DOHH2 (cell line): ENCODE results near the gene RHOT2.

ENCODE experiments used
- H3F3A ChIP-seq: fragments of 200-600 bp; sonication (generic), shearing (Covaris generic); 2 replicates; pipeline ENCODE4 v1.6.0; 2016; ENCODE audit warnings: antibody characterized with exemption, mild to moderate bottlenecking; ENCODE audit not compliant: control insufficient read depth, insufficient read depth
- H3K27ac ChIP-seq: fragments of 200-600 bp; sonication (generic); 2 replicates; pipeline ENCODE4 v1.5.1; 2014; ENCODE audit warnings: low read depth, mild to moderate bottlenecking, low read length, moderate library complexity
- H3K27me3 ChIP-seq: fragments of 200-600 bp; sonication (generic); 2 replicates; pipeline ENCODE4 v1.6.1; 2014; ENCODE audit warnings: mild to moderate bottlenecking, low read length, mixed read lengths; ENCODE audit not compliant: control insufficient read depth
- H3K36me3 ChIP-seq: fragments of 200-600 bp; sonication (generic); 2 replicates; pipeline ENCODE4 v1.6.1; 2014; ENCODE audit warnings: mild to moderate bottlenecking, low read length, moderate library complexity, mixed read lengths; ENCODE audit not compliant: control insufficient read depth
- H3K4me1 ChIP-seq: fragments of 200-600 bp; sonication (generic); 2 replicates; pipeline ENCODE4 v1.6.1; 2014; ENCODE audit warnings: mild to moderate bottlenecking, low read length, mixed read lengths; ENCODE audit not compliant: control insufficient read depth
- H3K4me2 ChIP-seq: fragments of 200-600 bp; sonication (generic); 2 replicates; pipeline ENCODE4 v1.6.0; 2014; ENCODE audit warnings: mild to moderate bottlenecking, low read length, moderate library complexity
- H3K4me3 ChIP-seq: fragments of 200-600 bp; sonication (generic); 2 replicates; pipeline ENCODE4 v1.5.1; 2014; ENCODE audit warnings: mild to moderate bottlenecking, low read length, mixed read lengths
- H3K79me2 ChIP-seq: fragments of 200-600 bp; sonication (generic); 2 replicates; pipeline ENCODE4 v1.6.1; 2014; ENCODE audit warnings: mild to moderate bottlenecking, low read length, mixed read lengths; ENCODE audit not compliant: control insufficient read depth
- H3K9me2 ChIP-seq: fragments of 200-600 bp; sonication (generic); replicated peaks from 2 replicates; pipeline ENCODE4 v1.6.1; 2014; ENCODE audit warnings: mild to moderate bottlenecking, low read length, mixed read lengths; ENCODE audit not compliant: control insufficient read depth
- H3K9me3 ChIP-seq: fragments of 200-600 bp; sonication (generic); 2 replicates; pipeline ENCODE4 v1.6.1; 2014; ENCODE audit warnings: antibody characterized with exemption, low read length, mixed read lengths; ENCODE audit not compliant: control insufficient read depth, insufficient read depth
- H4K20me1 ChIP-seq: fragments of 200-600 bp; sonication (generic); 2 replicates; pipeline ENCODE4 v1.6.0; 2014; ENCODE audit warnings: low read depth, mild to moderate bottlenecking, antibody characterized with exemption, low read length, moderate library complexity; ENCODE audit not compliant: control insufficient read depth, insufficient read depth
- EZH2phosphoT487 ChIP-seq: fragments of 200-600 bp; sonication (generic); IDR thresholded peaks from 2 replicates; pipeline ENCODE4 v1.6.1; 2017; ENCODE audit warnings: borderline replicate concordance, mild to moderate bottlenecking, antibody characterized with exemption, low read length, moderate library complexity, mixed read lengths
- TF ChIP-seq, protein P1 (sequence below): fragments of 200-600 bp; sonication (generic); IDR thresholded peaks from one replicate; pipeline ENCODE4 v1.5.1; 2014; ENCODE audit warnings: antibody characterized with exemption, mild to moderate bottlenecking, low read depth, low read length; ENCODE audit not compliant: poor library complexity, severe bottlenecking

Gene RHOT2

DNA sequence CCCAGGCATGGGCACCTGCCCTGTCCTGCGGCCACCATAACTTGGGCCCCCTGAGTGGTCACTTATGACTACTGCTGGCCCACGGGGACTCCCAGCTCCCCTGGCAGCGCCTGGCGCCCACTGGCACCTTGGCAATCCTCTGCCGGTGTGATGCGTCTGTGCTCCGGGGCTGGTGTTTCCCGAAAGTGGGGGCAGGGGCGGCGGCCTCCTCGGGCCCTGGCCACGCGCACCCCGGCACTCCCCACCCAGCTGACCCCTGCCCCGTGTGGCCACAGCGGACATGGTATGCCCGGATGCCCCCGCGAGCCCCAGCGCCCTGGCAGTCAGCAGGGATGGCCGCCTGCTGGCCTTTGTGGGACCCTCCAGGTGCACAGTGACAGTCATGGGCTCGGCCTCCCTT, 10.4 kb upstream of the RHOT2 start:
- Histone ChIP-seq H3K9me2 (no peaks in the 10 kb centered on the region), H3K4me1 (peaks cover 12% of the 10 kb centered on the region), H3K36me3 (peaks cover 73% of the 10 kb centered on the region)

DNA sequence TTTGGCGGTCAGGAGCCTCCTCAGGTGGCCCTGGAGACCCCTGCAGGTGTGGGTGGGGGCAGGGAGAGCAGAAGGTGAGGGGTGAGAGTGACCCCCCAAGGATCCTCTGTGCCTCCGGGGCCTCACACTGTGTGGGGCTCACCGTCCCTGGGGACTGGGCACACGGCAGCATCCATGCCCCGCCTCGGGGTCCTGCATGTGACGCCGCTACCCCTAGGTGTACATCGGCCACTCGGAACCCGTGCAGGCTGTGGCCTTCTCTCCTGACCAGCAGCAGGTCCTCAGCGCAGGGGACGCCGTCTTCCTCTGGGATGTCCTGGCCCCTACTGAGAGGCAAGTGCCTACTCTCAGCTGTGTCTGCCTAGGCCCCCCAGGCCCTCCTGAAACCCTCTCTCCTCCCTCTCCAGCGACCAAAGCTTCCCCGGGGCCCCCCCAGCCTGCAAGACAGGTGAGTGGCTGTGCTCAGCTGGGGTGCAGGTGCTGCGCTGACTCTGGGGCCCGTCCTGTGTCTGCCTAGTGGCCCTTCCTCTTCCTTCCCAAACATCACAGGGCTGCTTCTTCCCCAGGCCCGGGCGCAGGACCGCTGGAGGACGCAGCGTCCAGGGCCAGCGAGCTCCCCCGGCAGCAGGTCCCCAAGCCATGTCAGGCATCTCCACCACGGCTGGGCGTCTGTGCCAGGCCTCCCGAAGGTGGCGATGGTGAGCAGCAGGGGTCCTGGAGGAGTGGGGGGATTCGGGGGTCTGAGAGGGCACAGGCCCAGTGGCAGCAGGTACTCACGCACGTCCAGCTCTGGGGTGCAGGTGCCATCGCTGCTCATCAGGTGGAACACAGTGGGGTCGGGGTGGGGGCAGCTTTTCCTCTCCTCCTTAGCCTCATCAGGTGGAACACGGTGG, 9.0 kb upstream of the RHOT2 start:
- Histone ChIP-seq H4K20me1 (no peaks in the 10 kb centered on the region), H3K9me3 (no peaks in the 10 kb centered on the region), H3K36me3 (peaks cover 74% of the 10 kb centered on the region), H3K27ac (no peak overlapping the region), H3K27me3 (no peaks in the 10 kb centered on the region), H3K4me3 (no peak overlapping the region), H3K4me2 (no peak overlapping the region), H3K9me2 (no peaks in the 10 kb centered on the region), H3K4me1 (peaks cover 12% of the 10 kb centered on the region), H3K79me2 (no peaks in the 10 kb centered on the region), H3F3A (no peaks in the 10 kb centered on the region)
- TF ChIP-seq, protein P1, sequence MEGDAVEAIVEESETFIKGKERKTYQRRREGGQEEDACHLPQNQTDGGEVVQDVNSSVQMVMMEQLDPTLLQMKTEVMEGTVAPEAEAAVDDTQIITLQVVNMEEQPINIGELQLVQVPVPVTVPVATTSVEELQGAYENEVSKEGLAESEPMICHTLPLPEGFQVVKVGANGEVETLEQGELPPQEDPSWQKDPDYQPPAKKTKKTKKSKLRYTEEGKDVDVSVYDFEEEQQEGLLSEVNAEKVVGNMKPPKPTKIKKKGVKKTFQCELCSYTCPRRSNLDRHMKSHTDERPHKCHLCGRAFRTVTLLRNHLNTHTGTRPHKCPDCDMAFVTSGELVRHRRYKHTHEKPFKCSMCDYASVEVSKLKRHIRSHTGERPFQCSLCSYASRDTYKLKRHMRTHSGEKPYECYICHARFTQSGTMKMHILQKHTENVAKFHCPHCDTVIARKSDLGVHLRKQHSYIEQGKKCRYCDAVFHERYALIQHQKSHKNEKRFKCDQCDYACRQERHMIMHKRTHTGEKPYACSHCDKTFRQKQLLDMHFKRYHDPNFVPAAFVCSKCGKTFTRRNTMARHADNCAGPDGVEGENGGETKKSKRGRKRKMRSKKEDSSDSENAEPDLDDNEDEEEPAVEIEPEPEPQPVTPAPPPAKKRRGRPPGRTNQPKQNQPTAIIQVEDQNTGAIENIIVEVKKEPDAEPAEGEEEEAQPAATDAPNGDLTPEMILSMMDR = peak; percentile 34
- no peak for TF ChIP-seq EZH2phosphoT487

More for the DNA sequence above, 10.4 kb upstream of the RHOT2 start:
- Histone ChIP-seq H4K20me1 (no peaks in the 10 kb centered on the region), H3K79me2 (no peaks in the 10 kb centered on the region), H3K9me3 (no peaks in the 10 kb centered on the region), H3K4me2 (no peak overlapping the region), H3K27me3 (no peaks in the 10 kb centered on the region), H3K4me3 (no peak overlapping the region), H3K27ac (no peak overlapping the region), H3F3A (no peaks in the 10 kb centered on the region)
- no peak for TF ChIP-seq EZH2phosphoT487
- TF ChIP-seq, protein P1 = no peak

DNA sequence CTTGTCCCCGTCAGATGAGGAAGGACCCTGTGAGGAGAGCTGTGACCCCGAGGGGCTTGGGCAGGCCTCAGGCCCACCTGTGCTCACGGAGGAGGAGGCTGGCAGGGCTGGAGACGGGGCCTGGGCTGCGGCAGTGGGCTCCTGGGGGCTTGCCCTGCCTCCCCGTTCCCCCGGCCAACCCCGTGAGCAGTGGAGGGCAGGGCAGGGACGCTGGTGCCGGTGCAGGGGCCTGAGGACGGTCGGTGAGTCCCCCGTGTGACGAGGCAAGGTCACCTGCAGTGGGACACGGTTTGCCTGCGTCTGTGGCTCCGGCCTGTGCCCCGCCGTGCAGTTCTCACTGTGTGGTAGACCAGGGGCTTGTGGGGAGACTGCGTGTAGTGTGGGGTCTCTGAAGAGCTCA, 8.3 kb upstream of the RHOT2 start:
- no peak overlapping the region for H3K27ac ChIP-seq
- TF ChIP-seq EZH2phosphoT487 = no peak
- TF ChIP-seq, protein P1 = no peak
- H3K9me3 ChIP-seq = no peaks in the 10 kb centered on the region
- no peaks in the 10 kb centered on the region for H3K9me2 ChIP-seq
- H3K27me3 ChIP-seq = no peaks in the 10 kb centered on the region
- no peaks in the 10 kb centered on the region for H3K79me2 ChIP-seq
- H3K4me3 ChIP-seq = no peak overlapping the region
- no peak overlapping the region for H3K4me2 ChIP-seq
- H3K4me1 ChIP-seq = peaks cover 12% of the 10 kb centered on the region
- H3K36me3 ChIP-seq = peaks cover 72% of the 10 kb centered on the region
- no peaks in the 10 kb centered on the region for H4K20me1 ChIP-seq
- no peaks in the 10 kb centered on the region for H3F3A ChIP-seq
